Stimulated activated CD8-positive, alpha-beta memory T cell treated with anti-CD3 and anti-CD28 coated beads, Interleukin-15, amount 100 ng/mL, for 24 hours (primary cell): ENCODE results near the gene TRIM27.
"Not testable (repeated sequence)": the region's sequence is repeated elsewhere in the genome, so short reads cannot be mapped to it uniquely, and the experiment has no call there.

Experiments used
- DNase-seq: peaks from one replicate; pipeline ENCODE4 v3.0.0-alpha.2; 2020; ENCODE audit warnings: low read depth

TRIM27 gene

GRCh38 chr6:28864326-28864923 lies 59.4 kb downstream of the TRIM27 start:
- no peak for DNase-seq

DNA sequence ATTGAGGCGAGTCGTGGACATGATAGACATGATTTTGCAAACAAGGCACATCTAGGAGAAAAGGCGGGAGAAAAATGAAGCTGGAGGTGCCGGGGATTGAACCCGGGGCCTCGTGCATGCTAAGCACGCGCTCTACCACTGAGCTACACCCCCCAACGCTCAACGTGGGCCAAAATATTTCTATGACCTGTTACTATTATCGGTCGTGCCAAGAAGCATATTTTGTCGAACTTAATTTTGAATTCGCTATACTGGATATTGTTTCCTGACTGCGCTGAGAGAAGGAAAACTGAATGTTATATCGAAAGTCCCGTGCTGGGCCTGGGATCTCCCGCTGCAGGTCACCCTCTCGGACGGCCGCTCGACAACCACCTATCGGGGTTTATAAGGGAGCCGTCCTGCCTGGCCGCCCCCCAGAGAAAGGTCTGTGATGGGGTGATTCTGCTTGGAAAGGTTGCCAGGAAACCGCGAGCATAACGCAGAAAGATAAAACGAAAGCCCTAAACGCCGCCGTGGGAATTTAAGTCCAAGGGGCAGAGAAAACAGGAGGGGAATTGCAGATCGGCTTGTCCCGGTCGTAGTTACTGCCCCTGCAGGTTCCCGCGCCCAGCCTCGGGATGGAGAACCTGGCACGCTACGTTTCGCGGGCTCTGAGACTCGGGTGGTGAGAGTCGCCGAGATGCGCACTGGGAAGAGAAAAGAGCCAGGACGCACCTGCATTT lies 60.0 kb downstream of the TRIM27 start:
- DNase-seq = peak; percentile 68

GRCh38 chr6:28862077-28862476 lies 61.7 kb downstream of the TRIM27 start:
- DNase-seq = no peak

DNA sequence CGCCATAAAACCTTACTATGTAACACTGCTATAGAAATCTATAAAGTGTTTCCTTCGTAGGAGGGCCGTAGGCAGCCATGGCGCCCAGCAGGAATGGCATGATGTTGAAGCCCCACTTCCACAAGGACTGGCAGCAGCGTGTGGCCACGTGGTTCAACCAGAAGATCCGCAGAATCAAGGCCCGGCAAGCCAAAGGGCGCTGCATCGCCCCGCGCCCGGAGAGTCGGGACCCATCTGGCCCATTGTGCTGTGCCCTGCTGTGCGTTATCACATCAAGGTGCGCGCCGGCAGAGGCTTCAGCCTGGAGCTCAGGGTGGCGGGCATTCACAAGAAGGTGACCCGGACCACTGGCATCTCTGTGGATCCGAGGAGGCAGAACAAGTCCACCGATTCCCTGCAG lies 62.4 kb downstream of the TRIM27 start:
- DNase-seq = no peak

DNA sequence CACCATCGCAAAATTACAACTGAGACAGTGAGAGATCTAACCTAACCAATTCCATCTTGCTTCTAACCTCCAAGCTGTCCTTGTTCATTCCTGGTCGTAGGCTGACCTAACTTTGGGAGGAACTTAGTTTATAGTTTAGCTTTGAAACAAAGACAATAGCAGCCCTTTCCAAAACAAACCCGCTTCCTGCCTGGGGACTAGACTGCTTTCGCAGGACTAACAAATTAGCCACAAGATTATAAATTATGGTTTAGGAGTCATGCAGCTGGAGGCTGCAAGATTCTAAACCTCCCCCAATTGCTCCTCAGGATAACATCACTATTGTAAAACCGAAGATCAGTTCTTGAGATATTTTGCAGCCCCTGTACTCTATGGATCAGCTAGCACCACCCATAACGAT lies 63.2 kb downstream of the TRIM27 start:
- no peak for DNase-seq

DNA sequence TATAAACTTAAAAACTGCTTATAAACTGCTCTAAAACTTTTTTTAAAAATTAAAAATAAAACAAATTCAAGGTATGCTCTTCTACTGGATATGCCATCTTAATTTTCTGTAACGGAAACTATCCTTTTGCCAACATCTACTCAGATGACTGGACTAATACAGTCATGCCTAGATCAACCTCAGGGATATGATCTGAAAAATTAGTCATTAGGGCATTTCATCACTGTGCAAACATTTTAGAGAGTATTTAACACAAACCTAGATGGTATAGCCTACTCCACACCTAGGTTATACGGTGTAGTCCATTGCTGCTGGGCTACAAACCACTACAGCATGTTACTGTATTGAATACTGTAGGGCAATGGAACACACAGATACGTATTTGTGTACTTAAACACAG lies 64.8 kb downstream of the TRIM27 start:
- DNase-seq = no peak

DNA sequence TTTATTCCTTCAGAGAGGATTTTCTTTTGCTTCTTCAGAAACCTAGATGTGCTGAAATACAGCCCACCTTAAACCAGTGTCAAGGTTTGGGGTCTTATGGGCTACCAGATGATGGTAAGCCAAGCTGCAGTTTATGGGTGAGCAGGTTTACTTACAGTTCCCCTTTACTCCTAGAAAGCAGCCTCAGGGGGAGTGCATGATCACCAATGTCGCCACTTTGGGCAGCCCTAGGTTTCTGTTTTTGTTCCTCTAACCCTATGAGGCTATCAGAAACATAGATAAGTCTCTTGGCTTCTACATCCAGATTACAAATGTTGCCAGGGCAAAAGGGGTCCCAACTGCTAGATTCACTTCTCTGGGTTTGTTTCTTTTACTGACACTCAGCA lies 67.2 kb downstream of the TRIM27 start:
- no peak for DNase-seq

GRCh38 chr6:28854405-28854804 lies 69.4 kb downstream of the TRIM27 start:
- not testable (repeated sequence) for DNase-seq
